IPS-15b (cell line): ENCODE measurements around the gene TRMT1L.
A peak's percentile ranks its signal among the peaks of the same experiment; 100 is the strongest.

ENCODE experiments used
- H3K27me3 ChIP-seq: one replicate; pipeline ENCODE4 v1.6.1; 2013; ENCODE audit warnings: low read length; ENCODE audit not compliant: control insufficient read depth, insufficient read depth
- H3K36me3 ChIP-seq: one replicate; pipeline ENCODE4 v1.6.1; 2013; ENCODE audit warnings: low read length; ENCODE audit not compliant: control insufficient read depth, insufficient read depth
- H3K4me1 ChIP-seq: one replicate; pipeline ENCODE4 v1.6.1; 2013; ENCODE audit warnings: mild to moderate bottlenecking, low read length; ENCODE audit not compliant: control insufficient read depth, insufficient read depth
- H3K4me3 ChIP-seq: one replicate; pipeline ENCODE4 v1.5.1; 2013; ENCODE audit warnings: low read depth, low read length
- H3K9ac ChIP-seq: one replicate; pipeline ENCODE4 v1.6.1; 2013; ENCODE audit warnings: low read depth, mild to moderate bottlenecking, low read length
- H3K9me3 ChIP-seq: one replicate; pipeline ENCODE4 v1.6.1; 2013; ENCODE audit warnings: mild to moderate bottlenecking, low read length; ENCODE audit not compliant: control insufficient read depth, insufficient read depth

TRMT1L gene

GRCh38 chr1:185110145-185110544 is 46.6 kb downstream of the TRMT1L start:
- Histone ChIP-seq H3K27me3 (no peaks in the 10 kb centered on the region), H3K9ac (no peak overlapping the region), H3K9me3 (no peaks in the 10 kb centered on the region), H3K4me1 (no peaks in the 10 kb centered on the region), H3K4me3 (no peak overlapping the region), H3K36me3 (no peaks in the 10 kb centered on the region)

- H3K4me1 ChIP-seq = no peaks in the 10 kb centered on the region
- H3K9me3 ChIP-seq = no peaks in the 10 kb centered on the region
- H3K27me3 ChIP-seq = no peaks in the 10 kb centered on the region
- no peaks in the 10 kb centered on the region for H3K36me3 ChIP-seq
- H3K4me3 ChIP-seq = no peak overlapping the region
- no peak overlapping the region for H3K9ac ChIP-seq
Observed at GRCh38 chr1:185108321-185108720, 48.4 kb downstream of the TRMT1L start.

GRCh38 chr1:185105121-185105520 is 51.6 kb downstream of the TRMT1L start:
- no peaks in the 10 kb centered on the region for H3K27me3 ChIP-seq
- H3K9me3 ChIP-seq = no peaks in the 10 kb centered on the region
- no peaks in the 10 kb centered on the region for H3K36me3 ChIP-seq
- H3K4me1 ChIP-seq = no peaks in the 10 kb centered on the region
- no peak overlapping the region for H3K4me3 ChIP-seq
- no peak overlapping the region for H3K9ac ChIP-seq

GRCh38 chr1:185104083-185104482 is 52.7 kb downstream of the TRMT1L start:
- H3K4me1 ChIP-seq = no peaks in the 10 kb centered on the region
- H3K4me3 ChIP-seq = no peak overlapping the region
- no peaks in the 10 kb centered on the region for H3K36me3 ChIP-seq
- H3K27me3 ChIP-seq = no peaks in the 10 kb centered on the region
- H3K9ac ChIP-seq = no peak overlapping the region
- no peaks in the 10 kb centered on the region for H3K9me3 ChIP-seq

GRCh38 chr1:185096531-185096930 is 60.2 kb downstream of the TRMT1L start:
- H3K9me3 ChIP-seq = no peaks in the 10 kb centered on the region
- no peaks in the 10 kb centered on the region for H3K27me3 ChIP-seq
- H3K36me3 ChIP-seq = peaks cover 4% of the 10 kb centered on the region
- H3K4me1 ChIP-seq = no peaks in the 10 kb centered on the region
- no peak overlapping the region for H3K4me3 ChIP-seq
- H3K9ac ChIP-seq = no peak overlapping the region

- Histone ChIP-seq H3K27me3 (no peaks in the 10 kb centered on the region), H3K9ac (no peak overlapping the region), H3K9me3 (no peaks in the 10 kb centered on the region), H3K4me1 (no peaks in the 10 kb centered on the region), H3K4me3 (no peak overlapping the region), H3K36me3 (peaks cover 4% of the 10 kb centered on the region)
Observed at GRCh38 chr1:185094761-185095160, 62.0 kb downstream of the TRMT1L start.

- H3K9ac ChIP-seq = no peak overlapping the region
- peaks cover 3% of the 10 kb centered on the region for H3K4me1 ChIP-seq
- H3K4me3 ChIP-seq = no peak overlapping the region
- H3K27me3 ChIP-seq = no peaks in the 10 kb centered on the region
- H3K36me3 ChIP-seq = peaks cover 2% of the 10 kb centered on the region
- H3K9me3 ChIP-seq = no peaks in the 10 kb centered on the region
Observed at GRCh38 chr1:185091480-185091879, 65.3 kb downstream of the TRMT1L start.

GRCh38 chr1:185087746-185088145 is 69.0 kb downstream of the TRMT1L start:
- H3K4me3 ChIP-seq = no peak overlapping the region
- H3K36me3 ChIP-seq = peaks cover 2% of the 10 kb centered on the region
- H3K27me3 ChIP-seq = no peaks in the 10 kb centered on the region
- peaks cover 9% of the 10 kb centered on the region for H3K4me1 ChIP-seq
- H3K9ac ChIP-seq = no peak overlapping the region
- H3K9me3 ChIP-seq = no peaks in the 10 kb centered on the region

GRCh38 chr1:185087101-185087500 is 69.7 kb downstream of the TRMT1L start:
- Histone ChIP-seq H3K27me3 (no peaks in the 10 kb centered on the region), H3K4me3 (no peak overlapping the region), H3K4me1 (peaks cover 9% of the 10 kb centered on the region), H3K9ac (no peak overlapping the region), H3K36me3 (peaks cover 2% of the 10 kb centered on the region), H3K9me3 (no peaks in the 10 kb centered on the region)

- Histone ChIP-seq H3K27me3 (no peaks in the 10 kb centered on the region), H3K36me3 (peaks cover 2% of the 10 kb centered on the region), H3K4me1 (peaks cover 9% of the 10 kb centered on the region), H3K4me3 (no peak overlapping the region), H3K9ac (no peak overlapping the region), H3K9me3 (no peaks in the 10 kb centered on the region)
Observed at GRCh38 chr1:185083818-185084217, 72.9 kb downstream of the TRMT1L start.

- H3K4me1 ChIP-seq = peaks cover 9% of the 10 kb centered on the region
- H3K27me3 ChIP-seq = no peaks in the 10 kb centered on the region
- no peak overlapping the region for H3K4me3 ChIP-seq
- H3K9me3 ChIP-seq = no peaks in the 10 kb centered on the region
- H3K9ac ChIP-seq = no peak overlapping the region
- H3K36me3 ChIP-seq = no peaks in the 10 kb centered on the region
Observed at GRCh38 chr1:185080422-185080821, 76.3 kb downstream of the TRMT1L start.

- Histone ChIP-seq H3K9me3 (no peaks in the 10 kb centered on the region), H3K4me3 (no peak overlapping the region), H3K4me1 (peaks cover 27% of the 10 kb centered on the region), H3K9ac (no peak overlapping the region), H3K27me3 (no peaks in the 10 kb centered on the region), H3K36me3 (no peaks in the 10 kb centered on the region)
Observed at GRCh38 chr1:185077374-185077773, 79.4 kb downstream of the TRMT1L start.

- no peak overlapping the region for H3K9ac ChIP-seq
- no peaks in the 10 kb centered on the region for H3K9me3 ChIP-seq
- H3K27me3 ChIP-seq = no peaks in the 10 kb centered on the region
- no peaks in the 10 kb centered on the region for H3K36me3 ChIP-seq
- peak overlapping the region; percentile 6 for H3K4me3 ChIP-seq
- peaks cover 34% of the 10 kb centered on the region for H3K4me1 ChIP-seq
Observed at GRCh38 chr1:185075476-185075875, 81.3 kb downstream of the TRMT1L start.
